Measurements from ENCODE around the gene MRTFB.

MRTFB gene

GRCh38 chr16:14198572-14198971, 127.5 kb downstream of the MRTFB start:
- no peak for ATAC-seq
- H3K4me3 Mint-ChIP-seq, result no peak overlapping the region

GRCh38 chr16:14199199-14199598, 128.1 kb downstream of the MRTFB start:
- no peak for ATAC-seq
- Mint-ChIP-seq H3K27ac (peak overlapping the region in 1 of 2 donors; percentile 3), H3K4me3 (no peak overlapping the region), H3K27me3 (no peaks in the 10 kb centered on the region), H3K9me3 (peaks cover 0 to 4% of the 10 kb centered on the region in 2 donors), H3K4me1 (peaks cover 24% of the 10 kb centered on the region)
- no peak for DNase-seq

More at GRCh38 chr16:14198572-14198971, 127.5 kb downstream of the MRTFB start:
- DNase-seq, result no peak
- H3K27me3 Mint-ChIP-seq, result no peaks in the 10 kb centered on the region
- peak overlapping the region in 1 of 2 donors; percentile 0 for H3K27ac Mint-ChIP-seq
- H3K4me1 Mint-ChIP-seq, result peaks cover 31% of the 10 kb centered on the region
- H3K9me3 Mint-ChIP-seq, result peaks cover 0 to 4% of the 10 kb centered on the region in 2 donors

- Mint-ChIP-seq H3K27me3 (no peaks in the 10 kb centered on the region), H3K9me3 (peaks cover 0 to 4% of the 10 kb centered on the region in 2 donors), H3K4me1 (peaks cover 24% of the 10 kb centered on the region), H3K27ac (no peak overlapping the region), H3K4me3 (no peak overlapping the region)
- DNase-seq (no peak), ATAC-seq (no peak)
Measured at GRCh38 chr16:14199624-14200023, 128.5 kb downstream of the MRTFB start.

GRCh38 chr16:14202095-14202494, 131.0 kb downstream of the MRTFB start:
- peaks cover 0 to 4% of the 10 kb centered on the region in 2 donors for H3K9me3 Mint-ChIP-seq
- ATAC-seq (no peak), DNase-seq (no peak)
- H3K27me3 Mint-ChIP-seq, result no peaks in the 10 kb centered on the region
- peaks cover 18% of the 10 kb centered on the region for H3K4me1 Mint-ChIP-seq
- H3K4me3 Mint-ChIP-seq, result no peak overlapping the region
- H3K27ac Mint-ChIP-seq, result no peak overlapping the region

- peaks cover 18% of the 10 kb centered on the region for H3K4me1 Mint-ChIP-seq
- H3K4me3 Mint-ChIP-seq, result no peak overlapping the region
- DNase-seq, result no peak
- H3K27ac Mint-ChIP-seq, result no peak overlapping the region
- no peak for ATAC-seq
- peaks cover 0 to 4% of the 10 kb centered on the region in 2 donors for H3K9me3 Mint-ChIP-seq
- H3K27me3 Mint-ChIP-seq, result no peaks in the 10 kb centered on the region
Measured at GRCh38 chr16:14202697-14203096, 131.6 kb downstream of the MRTFB start.

GRCh38 chr16:14203166-14203565, 132.0 kb downstream of the MRTFB start:
- no peak overlapping the region for H3K4me3 Mint-ChIP-seq
- ATAC-seq, result no peak
- H3K4me1 Mint-ChIP-seq, result peaks cover 18% of the 10 kb centered on the region
- H3K27me3 Mint-ChIP-seq, result no peaks in the 10 kb centered on the region
- no peak overlapping the region for H3K27ac Mint-ChIP-seq
- DNase-seq, result no peak
- peaks cover 0 to 4% of the 10 kb centered on the region in 2 donors for H3K9me3 Mint-ChIP-seq

GRCh38 chr16:14205666-14206065, 134.5 kb downstream of the MRTFB start:
- ATAC-seq (no peak), DNase-seq (no peak)
- Mint-ChIP-seq H3K27ac (no peak overlapping the region), H3K9me3 (no peaks in the 10 kb centered on the region), H3K4me3 (no peak overlapping the region), H3K4me1 (peaks cover under 1% of the 10 kb centered on the region), H3K27me3 (no peaks in the 10 kb centered on the region)

- no peak for DNase-seq
- Mint-ChIP-seq H3K4me3 (no peak overlapping the region), H3K27me3 (no peaks in the 10 kb centered on the region), H3K27ac (no peak overlapping the region), H3K4me1 (no peaks in the 10 kb centered on the region), H3K9me3 (no peaks in the 10 kb centered on the region)
- ATAC-seq, result no peak
Measured at GRCh38 chr16:14211856-14212543, 140.9 kb downstream of the MRTFB start.

- H3K4me1 Mint-ChIP-seq, result no peaks in the 10 kb centered on the region
- ATAC-seq (no peak), DNase-seq (no peak)
- no peak overlapping the region for H3K4me3 Mint-ChIP-seq
- no peaks in the 10 kb centered on the region for H3K9me3 Mint-ChIP-seq
- H3K27ac Mint-ChIP-seq, result no peak overlapping the region
- no peaks in the 10 kb centered on the region for H3K27me3 Mint-ChIP-seq
Measured at GRCh38 chr16:14215941-14216340, 144.8 kb downstream of the MRTFB start.

GRCh38 chr16:14219983-14220382, 148.9 kb downstream of the MRTFB start:
- DNase-seq, result no peak
- Mint-ChIP-seq H3K27me3 (no peaks in the 10 kb centered on the region), H3K27ac (peak overlapping the region in 1 of 2 donors; percentile 61), H3K9me3 (peaks cover 6 to 11% of the 10 kb centered on the region in 2 donors), H3K4me3 (no peak overlapping the region), H3K4me1 (no peaks in the 10 kb centered on the region)
- no peak for ATAC-seq

- Mint-ChIP-seq H3K27ac (peak overlapping the region in 1 of 2 donors; percentile 65), H3K27me3 (no peaks in the 10 kb centered on the region), H3K4me3 (no peak overlapping the region), H3K9me3 (peaks cover 10 to 11% of the 10 kb centered on the region in 2 donors), H3K4me1 (no peaks in the 10 kb centered on the region)
- ATAC-seq, result no peak
- no peak for DNase-seq
Measured at GRCh38 chr16:14223632-14224031, 152.5 kb downstream of the MRTFB start.

GRCh38 chr16:14225457-14225856, 154.3 kb downstream of the MRTFB start:
- no peaks in the 10 kb centered on the region for H3K27me3 Mint-ChIP-seq
- ATAC-seq (no peak), DNase-seq (no peak)
- no peak overlapping the region for H3K4me3 Mint-ChIP-seq
- no peaks in the 10 kb centered on the region for H3K4me1 Mint-ChIP-seq
- no peak overlapping the region for H3K27ac Mint-ChIP-seq
- H3K9me3 Mint-ChIP-seq, result peaks cover 10 to 11% of the 10 kb centered on the region in 2 donors

- Mint-ChIP-seq H3K4me3 (no peak overlapping the region), H3K4me1 (no peaks in the 10 kb centered on the region), H3K27me3 (no peaks in the 10 kb centered on the region), H3K27ac (no peak overlapping the region), H3K9me3 (peaks cover 0 to 1% of the 10 kb centered on the region in 2 donors)
- no peak for ATAC-seq
- no peak for DNase-seq
Measured at GRCh38 chr16:14232106-14232864, 161.2 kb downstream of the MRTFB start.

GRCh38 chr16:14236401-14236800, 165.3 kb downstream of the MRTFB start:
- Mint-ChIP-seq H3K9me3 (no peaks in the 10 kb centered on the region), H3K27ac (no peak overlapping the region), H3K27me3 (no peaks in the 10 kb centered on the region), H3K4me3 (no peak overlapping the region), H3K4me1 (no peaks in the 10 kb centered on the region)
- DNase-seq (no peak), ATAC-seq (no peak)

GRCh38 chr16:14238756-14239155, 167.6 kb downstream of the MRTFB start:
- H3K4me3 Mint-ChIP-seq, result no peak overlapping the region
- H3K27ac Mint-ChIP-seq, result no peak overlapping the region
- no peak for ATAC-seq
- H3K27me3 Mint-ChIP-seq, result no peaks in the 10 kb centered on the region
- DNase-seq, result no peak
- H3K4me1 Mint-ChIP-seq, result peaks cover 4% of the 10 kb centered on the region
- no peaks in the 10 kb centered on the region for H3K9me3 Mint-ChIP-seq

GRCh38 chr16:14239791-14240190, 168.7 kb downstream of the MRTFB start:
- Mint-ChIP-seq H3K9me3 (no peaks in the 10 kb centered on the region), H3K4me1 (peaks cover 12% of the 10 kb centered on the region), H3K4me3 (no peak overlapping the region), H3K27me3 (no peaks in the 10 kb centered on the region), H3K27ac (no peak overlapping the region)
- ATAC-seq, result no peak
- DNase-seq, result no peak

Measured in stimulated activated naive CD8-positive, alpha-beta T cell treated with anti-CD3 and anti-CD28 coated beads, Interleukin-15, amount 100 ng/mL, for 72 hours (primary cell).